GM18873 (cell line): ENCODE data around the gene ITPR2.
"Not testable (repeated sequence)": the region's sequence is repeated elsewhere in the genome, so short reads cannot be mapped to it uniquely, and the experiment has no call there.

Experiments
- ATAC-seq: cut with Tn5 transposase; IDR thresholded peaks from one replicate; pipeline ENCODE4 v1.9.1; 2021; ENCODE audit warnings: mild to moderate bottlenecking, moderate library complexity, moderate number of reproducible peaks; ENCODE audit not compliant: unreplicated experiment, low FRiP score

ITPR2 gene

DNA sequence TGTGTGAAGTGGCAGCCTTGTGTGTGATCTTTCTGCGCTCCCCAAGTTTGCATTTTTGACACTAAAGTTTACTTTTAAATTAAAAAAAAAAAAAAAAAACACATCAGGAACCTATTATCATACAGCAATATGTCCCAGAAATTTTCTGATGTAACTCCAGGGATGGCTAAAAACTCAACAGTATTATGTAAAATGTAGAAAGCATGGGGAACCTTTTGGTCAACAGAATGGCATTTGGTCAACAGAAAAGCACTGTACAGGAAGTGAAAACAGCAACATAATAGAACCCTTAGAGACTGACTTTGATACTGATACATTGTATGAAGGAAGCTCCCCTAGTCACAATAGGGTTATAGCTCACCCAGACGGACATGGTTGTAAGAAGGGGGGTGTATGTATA lies 224.3 kb downstream of the ITPR2 start:
- ATAC-seq = no peak

DNA sequence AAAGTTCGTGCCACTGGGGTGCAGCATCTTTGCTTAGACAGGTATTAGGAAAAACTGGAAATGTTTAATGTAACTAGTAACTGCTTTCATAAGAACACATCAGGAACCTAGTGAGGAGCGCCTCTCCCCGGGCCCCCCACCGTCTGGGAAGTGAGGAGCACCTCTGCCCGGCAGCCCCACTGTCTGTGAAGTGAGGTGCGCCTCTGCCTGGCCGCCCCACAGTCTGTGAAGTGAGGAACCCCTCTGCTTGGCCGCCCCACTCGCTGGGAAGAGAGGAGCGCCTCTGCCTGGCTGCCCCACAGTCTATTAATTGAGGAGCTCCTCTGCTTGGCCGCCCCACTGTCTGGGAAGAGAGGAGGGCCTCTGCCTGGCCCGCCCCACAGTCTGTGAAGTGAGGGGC lies 224.7 kb downstream of the ITPR2 start:
- no peak for ATAC-seq

DNA sequence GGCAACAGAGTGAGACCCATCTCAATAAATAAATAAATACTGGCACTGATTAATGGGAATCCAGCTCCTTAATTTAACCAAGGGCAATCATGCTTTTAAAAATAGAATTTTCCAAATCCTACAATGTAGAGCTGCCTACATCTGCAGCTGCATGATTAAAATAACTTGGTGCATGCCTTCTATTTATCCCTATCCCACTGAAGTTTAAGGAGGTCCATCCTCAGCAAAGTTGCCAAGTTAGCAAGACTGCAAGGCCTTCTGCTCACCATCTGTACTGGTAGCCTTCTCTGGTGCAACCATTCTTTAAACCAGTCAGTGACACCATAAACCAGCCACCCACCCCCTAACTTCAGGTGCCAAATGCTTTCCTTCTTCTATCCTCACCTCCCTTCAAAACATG lies 226.1 kb downstream of the ITPR2 start:
- no peak for ATAC-seq

DNA sequence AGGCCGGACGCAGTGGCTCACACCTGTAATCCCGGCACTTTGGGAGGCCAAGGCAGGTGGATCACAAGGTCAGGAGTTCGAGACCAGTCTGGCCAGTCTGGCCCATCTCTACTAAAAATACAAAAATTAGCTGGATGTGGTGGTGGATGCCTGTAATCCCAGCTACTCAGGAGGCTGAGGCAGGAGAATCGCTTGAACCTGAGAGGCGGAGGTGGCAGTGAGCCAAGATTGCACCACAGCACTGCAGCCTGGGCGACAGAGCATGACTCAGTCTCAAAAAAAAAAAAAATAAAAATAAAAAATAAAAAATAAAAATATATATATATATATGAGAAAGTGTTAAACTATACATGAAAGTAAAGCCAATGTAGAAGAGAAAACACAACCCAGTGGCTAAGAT lies 228.2 kb downstream of the ITPR2 start:
- ATAC-seq = not testable (repeated sequence)

DNA sequence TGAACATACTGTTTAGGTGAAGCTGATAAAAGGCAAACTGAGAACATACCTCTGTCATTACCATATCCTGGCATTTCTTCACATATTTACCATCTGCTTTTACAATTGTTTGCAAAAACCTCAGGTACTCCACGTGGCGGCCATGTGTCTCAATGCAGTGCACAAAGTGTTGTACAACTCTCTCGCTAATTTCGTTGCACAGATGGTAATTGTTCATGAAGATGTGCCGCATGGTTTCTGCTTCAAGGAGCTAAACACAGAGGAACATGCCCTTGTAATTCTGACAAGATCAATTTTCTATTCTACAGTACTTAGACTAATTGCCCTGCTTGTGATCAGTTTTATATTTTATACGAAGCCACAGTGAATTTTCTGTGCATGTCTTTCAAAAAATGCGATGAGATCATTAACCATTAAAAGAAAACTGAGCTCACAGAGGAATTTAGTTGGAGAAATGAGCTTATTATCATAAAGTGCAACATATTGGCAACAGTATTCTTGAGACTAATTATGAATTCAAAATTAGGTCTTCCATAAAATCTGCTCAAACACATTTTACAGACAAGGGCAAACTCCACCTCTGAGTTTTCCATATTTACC lies 233.8 kb downstream of the ITPR2 start:
- ATAC-seq = no peak

DNA sequence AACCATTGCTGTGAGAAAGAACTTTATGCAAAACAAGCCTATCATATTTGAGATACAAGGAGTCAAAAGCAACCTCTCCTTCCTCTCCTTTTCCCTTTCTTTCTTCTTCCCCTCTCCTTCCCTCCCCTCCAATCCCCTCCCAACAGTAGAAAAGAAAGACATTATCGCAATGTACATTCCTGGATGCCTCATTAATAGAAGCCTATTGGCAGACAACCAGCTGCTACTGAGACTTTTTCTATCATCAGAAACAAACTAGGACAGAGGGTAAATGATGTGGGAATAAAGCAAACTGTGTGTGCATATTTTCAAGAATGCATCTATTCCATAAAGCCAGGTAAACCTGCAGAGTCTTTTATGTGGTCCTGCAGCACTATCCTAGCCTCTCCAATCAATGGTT lies 237.2 kb downstream of the ITPR2 start:
- no peak for ATAC-seq

DNA sequence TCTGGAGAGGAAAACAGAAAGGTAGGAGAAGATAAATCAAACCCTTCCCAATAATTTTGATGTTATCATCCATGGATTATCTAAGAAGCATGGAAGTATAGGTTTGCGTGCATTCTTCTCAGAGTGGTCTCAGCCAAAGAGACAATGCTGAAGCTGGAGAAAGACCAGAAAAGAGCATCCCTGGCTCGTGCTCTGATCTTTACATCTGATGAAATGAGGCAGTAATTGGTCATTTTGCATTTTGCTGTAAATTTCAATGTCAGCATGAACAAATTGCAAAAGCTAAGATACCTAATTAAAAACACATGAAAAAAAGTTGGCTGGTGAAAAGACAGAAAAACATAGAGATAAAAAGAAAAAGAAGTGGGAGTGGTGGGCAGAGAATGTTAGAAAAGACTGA lies 252.4 kb downstream of the ITPR2 start:
- no peak for ATAC-seq

DNA sequence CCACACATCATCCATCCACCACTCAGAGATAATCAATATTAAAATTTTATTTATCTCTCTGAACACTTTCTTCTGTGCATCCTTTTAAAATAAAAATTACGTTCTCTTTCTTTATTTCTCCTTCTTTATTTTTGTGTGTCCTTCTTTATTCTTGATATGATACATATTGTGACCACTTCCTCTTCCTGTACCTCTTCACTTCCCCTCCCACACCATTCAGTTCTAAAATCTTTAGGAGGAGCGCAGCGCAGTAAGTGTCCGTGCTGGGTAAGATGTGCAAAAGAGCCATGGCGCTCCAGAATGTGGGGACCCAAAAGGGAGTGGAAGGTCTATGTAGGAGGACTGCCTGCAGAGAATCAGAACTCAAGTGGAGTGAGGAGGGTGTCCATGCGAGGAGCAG lies 256.7 kb downstream of the ITPR2 start:
- no peak for ATAC-seq

DNA sequence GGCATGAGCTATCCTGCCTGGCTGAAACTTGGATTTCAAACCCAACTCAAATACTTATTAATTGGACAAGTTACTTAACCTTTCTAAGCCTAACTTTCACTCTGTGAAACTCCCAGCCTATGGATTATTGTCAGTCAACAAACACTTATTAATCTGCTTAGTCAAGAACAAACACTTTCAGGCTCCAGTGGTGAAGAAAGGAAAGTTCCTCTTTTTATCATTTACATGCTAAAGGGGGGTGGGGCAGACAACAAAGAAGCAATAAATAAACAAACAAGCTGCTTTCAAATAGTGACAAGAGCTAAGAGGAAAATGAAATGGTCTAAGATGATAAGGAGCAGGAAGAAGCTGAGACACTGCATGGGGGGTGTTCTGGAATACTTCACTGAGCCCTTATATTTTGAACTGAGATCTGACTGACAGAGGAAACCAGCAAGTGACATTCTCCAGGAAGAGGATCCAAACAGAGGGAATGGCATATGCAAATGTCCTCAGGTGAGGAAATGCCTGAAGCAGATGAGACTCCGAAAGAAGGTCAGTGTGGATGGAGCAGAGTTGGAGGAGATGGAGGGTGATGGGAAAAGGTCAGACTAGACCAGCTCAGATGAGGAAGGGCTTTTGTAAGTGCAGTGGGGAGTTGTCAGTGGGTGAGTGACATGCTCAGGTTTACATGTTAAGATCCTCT lies 259.6 kb downstream of the ITPR2 start:
- ATAC-seq = no peak

DNA sequence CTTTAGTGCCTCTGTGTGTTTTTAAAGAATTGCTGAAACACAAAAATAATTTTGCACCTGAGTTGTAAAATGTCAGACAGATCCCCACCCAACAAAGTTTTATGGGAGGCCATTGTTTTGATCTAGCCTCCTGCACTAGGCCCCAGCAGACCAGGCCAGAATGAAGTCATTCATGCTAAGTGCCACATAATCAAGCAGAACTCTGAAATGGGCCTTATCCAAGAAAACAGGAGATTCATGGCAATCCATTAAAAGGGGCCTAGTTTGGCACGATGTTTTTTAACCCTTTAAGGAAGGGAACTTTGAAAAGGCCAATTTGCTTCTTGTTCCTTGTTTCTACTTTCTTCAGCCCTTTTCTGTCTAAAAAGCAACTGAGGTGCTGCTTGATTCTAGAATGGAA lies 260.9 kb downstream of the ITPR2 start:
- no peak for ATAC-seq

DNA sequence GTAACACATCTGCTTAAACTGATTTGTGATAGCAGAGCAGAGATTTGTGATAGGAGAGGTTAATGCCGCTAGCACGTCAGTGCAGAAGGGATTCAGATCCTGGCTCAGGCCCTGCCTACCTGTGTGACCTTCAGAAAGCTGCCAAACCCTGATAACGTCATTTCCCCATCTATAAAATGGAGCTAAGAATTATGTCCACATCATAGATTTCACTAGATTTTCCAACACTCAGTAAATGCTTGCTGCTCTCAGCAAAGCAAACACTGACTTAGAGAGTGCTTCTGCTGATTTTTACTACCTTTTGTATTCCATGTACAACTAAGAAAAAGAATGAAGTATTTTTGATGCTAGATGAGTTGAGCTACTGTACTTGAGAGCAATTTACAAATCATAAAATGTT lies 261.4 kb downstream of the ITPR2 start:
- no peak for ATAC-seq

DNA sequence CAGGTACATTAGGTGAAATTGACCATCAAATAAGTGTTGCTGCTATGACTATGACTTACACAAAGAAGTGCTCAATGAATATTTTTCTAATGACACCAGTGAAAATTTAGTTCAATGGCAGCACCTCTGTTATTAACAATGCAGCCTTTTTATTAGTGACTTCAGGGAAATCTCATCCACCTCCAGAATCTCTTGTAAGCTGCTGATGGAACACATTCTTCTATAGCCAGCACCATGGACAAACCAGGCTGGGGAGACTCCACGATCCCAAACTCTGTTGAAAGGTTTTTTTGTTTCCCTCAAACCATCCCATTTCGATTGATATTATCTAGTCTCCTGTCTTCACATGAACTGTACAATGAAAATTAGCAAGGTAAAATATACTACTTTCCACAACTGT lies 265.9 kb downstream of the ITPR2 start:
- ATAC-seq = no peak

DNA sequence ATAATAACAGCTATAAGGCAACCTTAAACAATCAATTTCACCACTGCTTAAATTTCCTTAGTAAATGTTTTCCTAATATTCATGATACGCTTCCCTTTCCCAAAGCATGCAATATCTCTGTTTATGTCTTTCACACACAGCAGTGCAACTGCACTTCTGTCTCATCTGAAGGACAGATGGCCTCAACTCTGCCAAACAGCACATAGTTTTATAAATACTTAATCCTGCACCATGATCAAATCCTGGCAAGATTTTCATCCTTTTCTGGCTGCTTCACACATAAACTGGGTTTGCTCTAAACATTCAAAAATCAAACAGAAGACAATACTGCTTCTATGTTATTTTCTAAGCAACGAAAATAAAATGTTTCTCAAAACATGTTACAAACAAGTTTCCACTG lies 266.3 kb downstream of the ITPR2 start:
- no peak for ATAC-seq

DNA sequence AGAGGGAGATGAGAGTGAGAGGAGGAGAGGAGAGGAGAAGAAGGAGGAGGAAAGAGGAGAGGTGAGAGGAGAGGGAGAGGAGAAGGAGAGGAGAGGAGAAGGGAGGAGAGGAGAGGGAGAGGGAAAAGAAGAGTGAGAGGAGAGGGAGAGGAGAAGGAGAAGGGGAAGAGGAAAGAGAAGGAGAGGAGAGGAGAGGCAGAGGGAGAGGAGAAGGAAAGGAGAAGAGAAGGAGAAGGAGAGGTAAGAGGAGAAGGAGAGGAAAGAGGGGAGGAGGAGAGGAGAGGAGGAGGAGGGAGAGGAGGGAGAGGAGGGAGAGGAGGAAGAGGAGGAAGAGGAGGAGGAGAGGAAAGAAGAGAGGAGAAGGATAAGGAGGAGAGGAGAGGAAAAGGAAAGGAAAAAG lies 266.8 kb downstream of the ITPR2 start:
- ATAC-seq = no peak

DNA sequence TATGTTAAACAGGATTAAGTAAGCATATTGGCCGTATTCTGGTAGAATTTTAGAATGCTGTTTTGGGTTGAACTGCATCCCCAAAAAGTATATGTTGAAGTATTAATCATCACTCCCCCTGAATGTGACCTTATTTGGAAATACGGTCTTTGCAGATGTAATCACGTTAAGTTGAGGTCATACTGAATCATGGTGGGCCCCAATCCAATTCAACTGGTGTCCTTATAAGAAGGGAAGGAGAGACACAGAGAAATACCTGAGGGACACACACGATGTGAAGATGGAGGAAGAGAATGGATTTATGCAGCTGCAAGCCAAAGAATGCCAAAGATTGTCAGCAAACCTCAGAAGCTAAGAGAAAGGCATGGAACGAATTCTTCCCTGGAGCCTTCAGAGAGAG lies 268.6 kb downstream of the ITPR2 start:
- ATAC-seq = no peak

DNA sequence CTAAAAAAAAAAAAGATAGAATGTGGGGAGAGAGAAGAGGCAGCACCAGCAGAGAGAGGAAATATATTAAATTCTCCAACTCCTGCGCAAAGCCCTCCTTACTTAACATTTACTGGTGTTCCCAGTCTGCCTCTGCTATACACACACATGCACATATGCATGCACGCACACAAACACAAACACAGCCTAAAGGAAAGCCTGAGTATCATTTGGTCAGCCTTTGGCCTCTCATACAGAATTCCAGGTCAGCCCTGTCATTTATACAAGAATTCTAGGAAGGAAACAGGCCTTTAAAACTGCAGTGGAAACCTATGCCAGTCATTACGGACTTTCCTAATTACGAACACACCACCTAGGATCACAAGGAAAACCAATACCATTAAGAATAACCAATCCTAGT lies 269.4 kb downstream of the ITPR2 start:
- no peak for ATAC-seq

DNA sequence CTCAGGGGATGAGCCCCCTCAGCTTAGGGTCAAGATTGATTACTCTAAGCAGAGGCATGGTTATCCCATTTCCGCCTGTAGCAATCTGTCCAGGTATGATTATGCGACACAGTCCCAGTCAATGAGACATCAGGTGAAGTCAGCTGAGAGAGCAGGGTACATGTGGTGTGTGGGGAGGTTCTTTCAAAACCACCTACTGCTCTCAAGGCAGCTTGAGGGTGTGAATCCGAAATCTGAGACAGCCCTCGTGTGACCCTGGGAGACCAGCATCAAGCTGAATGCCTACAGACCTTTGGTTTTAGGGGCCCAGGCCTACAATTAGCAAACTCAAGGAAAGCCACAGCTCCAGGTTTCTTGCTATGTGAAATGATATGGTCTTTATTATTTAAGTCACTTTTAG lies 275.7 kb downstream of the ITPR2 start:
- no peak for ATAC-seq

DNA sequence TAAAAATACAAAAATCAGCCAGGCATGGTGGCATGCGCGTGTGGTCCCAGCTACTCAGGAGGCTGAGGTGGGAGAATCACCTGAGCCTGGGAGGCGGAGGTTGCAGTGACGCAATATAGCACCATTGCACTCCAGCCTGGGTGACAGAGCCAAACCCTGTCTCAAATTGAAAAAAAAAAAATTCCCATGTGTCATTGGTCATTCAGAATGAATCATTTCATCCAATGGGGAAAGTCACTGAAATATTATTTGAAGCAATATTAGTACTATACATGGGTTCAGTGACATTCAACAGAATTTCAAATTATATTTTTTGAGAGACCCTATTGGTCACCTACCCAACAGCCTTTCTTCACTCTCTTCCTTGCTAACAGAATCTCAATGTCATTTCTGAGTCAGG lies 276.1 kb downstream of the ITPR2 start:
- ATAC-seq = no peak

DNA sequence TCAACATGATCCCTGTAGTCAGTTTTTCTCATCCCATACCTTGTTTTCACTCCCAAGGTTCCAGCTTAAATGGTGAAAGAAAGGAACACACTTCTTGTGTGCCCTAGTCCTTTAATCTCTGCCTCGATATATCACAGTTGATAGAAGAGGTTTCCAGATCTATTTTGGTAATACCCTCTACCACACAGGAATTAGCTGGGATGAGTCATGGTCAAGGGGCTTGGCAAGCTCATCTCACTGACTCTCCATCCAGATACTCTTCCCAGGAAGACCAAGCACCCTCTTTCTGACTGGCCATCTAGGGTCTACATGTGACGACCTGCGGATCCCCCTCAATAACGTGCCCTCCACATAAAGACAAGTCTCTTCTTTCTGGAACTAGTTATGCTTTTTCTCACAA lies 277.9 kb downstream of the ITPR2 start:
- no peak for ATAC-seq

DNA sequence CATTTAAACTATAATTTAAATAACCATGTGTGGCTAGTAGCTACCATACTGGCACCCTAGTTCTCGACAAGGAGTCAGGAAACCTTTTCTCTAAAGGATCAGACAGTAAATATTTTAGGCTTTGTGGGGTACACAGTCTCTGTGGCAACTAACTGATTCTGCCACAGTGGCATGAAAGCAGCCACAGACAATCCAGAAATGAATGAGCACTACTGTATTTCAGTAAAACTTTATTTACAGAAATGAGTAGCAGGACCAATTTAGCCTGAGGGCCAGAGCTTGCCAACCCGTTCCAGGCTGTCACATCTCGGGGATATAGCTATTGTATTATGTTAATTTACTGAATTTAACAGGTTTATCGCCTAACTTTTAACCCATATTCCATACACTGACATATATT lies 278.7 kb downstream of the ITPR2 start:
- ATAC-seq = peak; percentile 60

DNA sequence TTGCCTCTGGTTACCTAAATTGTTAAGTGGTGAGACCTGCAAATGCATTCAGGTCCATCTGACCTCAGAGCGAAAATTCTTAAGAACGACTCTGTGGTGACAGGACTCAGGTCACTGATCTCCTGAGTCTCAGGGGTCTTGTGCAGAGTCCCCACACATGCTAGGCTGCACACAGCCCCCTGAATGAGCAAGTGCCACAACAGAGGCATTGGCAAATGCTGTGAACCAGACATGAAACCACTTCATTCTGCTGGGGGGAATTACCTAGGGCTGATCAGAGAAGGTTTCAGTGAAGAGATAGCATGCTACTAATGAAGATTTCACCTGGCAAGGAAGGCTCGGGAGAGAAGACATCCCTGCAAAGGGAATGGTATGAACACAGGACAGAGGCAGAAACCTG lies 281.6 kb downstream of the ITPR2 start:
- ATAC-seq = no peak

DNA sequence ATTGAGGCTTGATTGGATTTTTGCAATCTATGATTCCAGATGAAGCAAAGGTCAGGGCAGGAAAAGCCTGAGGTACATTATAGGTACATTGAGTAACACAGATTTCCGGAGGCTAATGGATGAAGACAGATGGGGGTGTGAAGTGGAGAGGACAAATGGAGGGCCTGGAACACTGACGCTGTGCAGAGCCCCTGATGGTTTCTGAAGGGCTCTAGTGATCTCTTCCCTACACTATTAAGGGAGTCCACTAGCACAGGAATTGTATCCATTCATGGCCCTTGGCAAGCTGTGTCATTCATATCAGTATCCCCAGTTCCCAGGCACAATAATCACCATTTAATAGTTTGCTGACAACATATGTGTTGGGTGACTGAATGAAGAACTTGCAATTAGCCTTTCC lies 284.8 kb downstream of the ITPR2 start:
- no peak for ATAC-seq
